ENCODE data around the gene TAPBP.

DNA sequence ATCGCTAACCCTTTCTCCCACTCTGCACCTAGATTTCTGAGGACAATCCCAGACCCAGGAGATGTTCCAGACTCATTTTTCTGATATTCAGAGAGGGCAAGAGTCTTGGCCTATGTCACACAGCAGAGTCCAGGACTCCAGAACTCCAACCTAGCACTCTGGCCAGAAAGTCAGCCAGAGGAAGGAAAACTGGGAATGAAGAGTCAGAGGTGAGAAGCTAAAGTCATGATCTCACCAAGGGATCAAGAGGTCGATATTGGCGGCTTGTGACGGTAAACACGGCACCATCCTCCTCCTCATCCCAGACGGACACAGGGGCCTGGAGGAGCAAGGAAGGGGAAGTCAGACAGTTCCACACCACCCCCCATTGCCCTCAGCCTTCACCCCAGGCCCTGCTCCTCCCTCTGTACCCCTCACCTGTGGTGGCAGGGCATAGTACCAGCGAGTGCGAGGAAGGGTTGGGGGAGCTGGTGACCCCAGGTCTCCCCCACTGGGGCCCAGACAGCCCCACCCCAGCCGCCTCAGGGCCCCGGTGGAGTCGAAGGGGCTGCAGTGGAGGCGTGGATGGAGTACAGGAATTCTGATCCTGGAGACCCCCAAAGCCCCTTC, 17.0 kb downstream of the TAPBP start:
- TF ChIP-seq, protein P1, sequence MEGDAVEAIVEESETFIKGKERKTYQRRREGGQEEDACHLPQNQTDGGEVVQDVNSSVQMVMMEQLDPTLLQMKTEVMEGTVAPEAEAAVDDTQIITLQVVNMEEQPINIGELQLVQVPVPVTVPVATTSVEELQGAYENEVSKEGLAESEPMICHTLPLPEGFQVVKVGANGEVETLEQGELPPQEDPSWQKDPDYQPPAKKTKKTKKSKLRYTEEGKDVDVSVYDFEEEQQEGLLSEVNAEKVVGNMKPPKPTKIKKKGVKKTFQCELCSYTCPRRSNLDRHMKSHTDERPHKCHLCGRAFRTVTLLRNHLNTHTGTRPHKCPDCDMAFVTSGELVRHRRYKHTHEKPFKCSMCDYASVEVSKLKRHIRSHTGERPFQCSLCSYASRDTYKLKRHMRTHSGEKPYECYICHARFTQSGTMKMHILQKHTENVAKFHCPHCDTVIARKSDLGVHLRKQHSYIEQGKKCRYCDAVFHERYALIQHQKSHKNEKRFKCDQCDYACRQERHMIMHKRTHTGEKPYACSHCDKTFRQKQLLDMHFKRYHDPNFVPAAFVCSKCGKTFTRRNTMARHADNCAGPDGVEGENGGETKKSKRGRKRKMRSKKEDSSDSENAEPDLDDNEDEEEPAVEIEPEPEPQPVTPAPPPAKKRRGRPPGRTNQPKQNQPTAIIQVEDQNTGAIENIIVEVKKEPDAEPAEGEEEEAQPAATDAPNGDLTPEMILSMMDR (IDR thresholded peaks at IDR 0.05) = no peak
- no peak for TF ChIP-seq POLR2A (IDR thresholded peaks at IDR 0.05)

Measured in Peyer's patch (tissue), 4 donors.